HG03439 (cell line): ENCODE measurements around the gene EZR.
"Not testable (repeated sequence)": the region's sequence is repeated elsewhere in the genome, so short reads cannot be mapped to it uniquely, and the experiment has no call there.

ENCODE experiments used
- ATAC-seq: cut with Tn5 transposase; IDR thresholded peaks from one replicate; pipeline ENCODE4 v1.9.1; 2021; ENCODE audit warnings: mild to moderate bottlenecking, moderate library complexity; ENCODE audit not compliant: unreplicated experiment

Gene EZR

GRCh38 chr6:158799051-158799792, 19.9 kb downstream of the EZR start:
- ATAC-seq: no peak

- ATAC-seq: no peak
Measured at GRCh38 chr6:158798311-158798710, 20.9 kb downstream of the EZR start.

GRCh38 chr6:158797331-158798310, 21.5 kb downstream of the EZR start:
- no peak for ATAC-seq

- no peak for ATAC-seq
Measured at GRCh38 chr6:158796353-158796752, 22.8 kb downstream of the EZR start.

- no peak for ATAC-seq
Measured at GRCh38 chr6:158795516-158795915, 23.7 kb downstream of the EZR start.

- ATAC-seq: peak; percentile 55
Measured at GRCh38 chr6:158793432-158793831, 25.7 kb downstream of the EZR start.

- not testable (repeated sequence) for ATAC-seq
Measured at GRCh38 chr6:158792505-158792904, 26.7 kb downstream of the EZR start.

- ATAC-seq: no peak
Measured at GRCh38 chr6:158791274-158791855, 27.8 kb downstream of the EZR start.

- ATAC-seq: no peak
Measured at GRCh38 chr6:158789115-158789917, 29.9 kb downstream of the EZR start.

GRCh38 chr6:158787395-158787794, 31.8 kb downstream of the EZR start:
- ATAC-seq: no peak

GRCh38 chr6:158786645-158787304, 32.4 kb downstream of the EZR start:
- no peak for ATAC-seq

GRCh38 chr6:158785036-158785435, 34.1 kb downstream of the EZR start:
- no peak for ATAC-seq

- no peak for ATAC-seq
Measured at GRCh38 chr6:158784505-158784904, 34.7 kb downstream of the EZR start.

GRCh38 chr6:158783851-158784250, 35.3 kb downstream of the EZR start:
- ATAC-seq: no peak

- no peak for ATAC-seq
Measured at GRCh38 chr6:158783167-158783450, 36.1 kb downstream of the EZR start.

- no peak for ATAC-seq
Measured at GRCh38 chr6:158782432-158783166, 36.6 kb downstream of the EZR start.

- ATAC-seq: no peak
Measured at GRCh38 chr6:158781692-158782373, 37.3 kb downstream of the EZR start.

GRCh38 chr6:158780988-158781691, 38.0 kb downstream of the EZR start:
- no peak for ATAC-seq
